CD14-positive monocyte (primary cell): ENCODE data around the gene RNF220. TPM values are rescaled to one million over a fixed set of nuclear protein-coding genes. Genes with fewer than 3 reads are reported as not detected.

Source experiments
- DNase-seq, 3 donors: peaks; one replicate each; pipeline ENCODE4 v3.0.0-alpha.2; 2011 to 2022
- H2AFZ ChIP-seq: 2 replicates; pipeline ENCODE4 v1.6.0; 2012; ENCODE audit warnings: mild to moderate bottlenecking, low read depth, low read length, inconsistent platforms; ENCODE audit not compliant: insufficient read depth, poor library complexity, severe bottlenecking
- H3K27ac ChIP-seq, 2 donors: 1 replicate in 1 of 2; 2 replicates in 1 of 2; pipeline ENCODE4 v1.5.1; 2012 to 2013; ENCODE audit warnings: low read length in 2 of 2, control low read depth in 1 of 2, inconsistent platforms in 1 of 2, low read depth in 1 of 2, mild to moderate bottlenecking in 1 of 2
- H3K27me3 ChIP-seq, 2 donors: one replicate each; pipeline versions ENCODE4 v1.6.0 to v1.6.1; 2011 to 2013; ENCODE audit warnings: low read length in 2 of 2; ENCODE audit not compliant: control insufficient read depth in 2 of 2, insufficient read depth in 2 of 2
- H3K36me3 ChIP-seq, 2 donors: replicated peaks in 1 of 2; 1 replicate in 1 of 2; 2 replicates in 1 of 2; pipeline versions ENCODE4 v1.5.1 to v1.6.1; 2012 to 2013; ENCODE audit warnings: low read length in 2 of 2, control low read depth in 1 of 2, inconsistent platforms in 1 of 2, mild to moderate bottlenecking in 1 of 2; ENCODE audit not compliant: insufficient read depth in 2 of 2, control insufficient read depth in 1 of 2
- H3K4me1 ChIP-seq, 2 donors: 1 replicate in 1 of 2; 2 replicates in 1 of 2; pipeline versions ENCODE4 v1.5.1 to v1.6.1; 2012 to 2013; ENCODE audit warnings: low read length in 2 of 2, control low read depth in 1 of 2, inconsistent platforms in 1 of 2, mild to moderate bottlenecking in 1 of 2, moderate library complexity in 1 of 2; ENCODE audit not compliant: insufficient read depth in 2 of 2, control insufficient read depth in 1 of 2
- H3K4me2 ChIP-seq: replicated peaks from 2 replicates; pipeline ENCODE3; 2012; ENCODE audit warnings: low read length, moderate library complexity, mild to moderate bottlenecking; ENCODE audit not compliant: poor library complexity, severe bottlenecking; ENCODE audit errors: extremely low read depth
- H3K4me3 ChIP-seq, 3 experiments: fragments of 200-600 bp in 1 of 3; sonication (generic) in 1 of 3; replicated peaks in 1 of 3; 1 replicate in 2 of 3; 2 replicates in 1 of 3; pipeline ENCODE4 v1.5.1; 2011 to 2013; ENCODE audit warnings: low read length in 3 of 3, mild to moderate bottlenecking in 3 of 3, control low read depth in 2 of 3, low read depth in 2 of 3, inconsistent platforms in 1 of 3, moderate library complexity in 1 of 3
- H3K79me2 ChIP-seq: 2 replicates; pipeline ENCODE4 v1.6.0; 2012; ENCODE audit warnings: mild to moderate bottlenecking, control low read depth, inconsistent platforms, low read length, moderate library complexity; ENCODE audit not compliant: insufficient read depth
- H3K9ac ChIP-seq: 2 replicates; pipeline ENCODE4 v1.6.0; 2017; ENCODE audit warnings: low read length, mild to moderate bottlenecking; ENCODE audit not compliant: insufficient read depth, poor library complexity, severe bottlenecking
- H3K9me3 ChIP-seq, 2 donors: replicated peaks in 1 of 2; 1 replicate in 1 of 2; 2 replicates in 1 of 2; pipeline versions ENCODE4 v1.5.1 to v1.6.1; 2012 to 2013; ENCODE audit warnings: low read length in 2 of 2, control low read depth in 1 of 2; ENCODE audit not compliant: control insufficient read depth in 1 of 2, insufficient read depth in 1 of 2
- H4K20me1 ChIP-seq: 2 replicates; pipeline ENCODE4 v1.6.0; 2012; ENCODE audit warnings: mild to moderate bottlenecking, low read length, control low read depth, moderate library complexity; ENCODE audit not compliant: insufficient read depth
- H3K27ac Mint-ChIP-seq, 7 donors: one replicate each; pipeline ENCODE4 v1.8.0; 2020; ENCODE audit warnings: mild to moderate bottlenecking in 7 of 7, mixed read lengths in 7 of 7, moderate library complexity in 6 of 7, inconsistent platforms in 2 of 7
- H3K27me3 Mint-ChIP-seq, 3 donors: one replicate each; pipeline ENCODE4 v1.8.0; 2021 to 2022; ENCODE audit warnings: low read depth in 3 of 3, mild to moderate bottlenecking in 3 of 3, mixed read lengths in 3 of 3, moderate library complexity in 3 of 3, inconsistent platforms in 1 of 3
- H3K36me3 Mint-ChIP-seq, 2 donors: one replicate each; pipeline ENCODE4 v1.8.0; 2020; ENCODE audit warnings: mixed read lengths in 2 of 2, inconsistent platforms in 1 of 2, mild to moderate bottlenecking in 1 of 2
- H3K4me1 Mint-ChIP-seq: one replicate; pipeline ENCODE4 v1.8.0; 2020; ENCODE audit warnings: mild to moderate bottlenecking, mixed read lengths
- H3K4me3 Mint-ChIP-seq, 2 donors: one replicate each; pipeline ENCODE4 v1.8.0; 2020; ENCODE audit warnings: mild to moderate bottlenecking in 2 of 2, mixed read lengths in 2 of 2, moderate library complexity in 1 of 2
- H3K9me3 Mint-ChIP-seq, 7 donors: one replicate each; pipeline ENCODE4 v1.8.0; 2020 to 2022; ENCODE audit warnings: mixed read lengths in 7 of 7, mild to moderate bottlenecking in 6 of 7, moderate library complexity in 6 of 7, inconsistent platforms in 2 of 7
- WGBS: methylation state at CpG from one replicate; pipeline ENCODE4 v1.1.5; 2013; ENCODE audit warnings: missing lambda C conversion rate; ENCODE audit not compliant: insufficient coverage; 5-methylcytosine and 5-hydroxymethylcytosine counted together
- intact Hi-C, 2 donors: fragments of 100-400 bp; cut with micrococcal nuclease; formaldehyde crosslinking; loops; one replicate each; pipeline versions ENCODE4 v1.15.0 to v1.15.1; 2023
- polyA plus RNA-seq, 3 donors: library from polyadenylated mRNA; depleted of rRNA in 1 of 3; unstranded in 2 of 3; stranded (reverse) in 1 of 3; fragments of 300-500 nt in 2 of 3; fragments of >200 nt in 1 of 3; fragmentation: Illumina TruSeq in 2 of 3; gene quantifications; 1 replicate in 2 of 3; 2 replicates in 1 of 3; pipeline ENCODE4 v1.2.3, GENCODE V29; 2012 to 2021
- TF ChIP-seq, protein P1 (sequence below): fragments of 200-600 bp; IDR thresholded peaks from one replicate; pipeline ENCODE4 v1.8.0; 2022; ENCODE audit warnings: antibody characterized with exemption, mild to moderate bottlenecking

The RNF220 gene
- polyA plus RNA-seq, 3 donors = 39.4 to 133 (median 49.4) TPM

- no peak overlapping the region for H3K4me2 ChIP-seq
- Mint-ChIP-seq H3K27ac (peak overlapping the region in 1 of 7 donors; percentile 2), H3K4me1 (peaks cover 2% of the 10 kb centered on the region), H3K4me3 (no peak overlapping the region), H3K36me3 (no peaks in the 10 kb centered on the region), H3K9me3 (no peaks in the 10 kb centered on the region), H3K27me3 (peaks cover 2 to 5% (median 4%) of the 10 kb centered on the region in 3 donors)
- H4K20me1 ChIP-seq = no peaks in the 10 kb centered on the region
- no peaks in the 10 kb centered on the region for H3K27me3 ChIP-seq
- no peak overlapping the region for H3K27ac ChIP-seq
- H3K4me3 ChIP-seq = no peak overlapping the region
- intact Hi-C loops = no loop called here
- H3K9me3 ChIP-seq = no peaks in the 10 kb centered on the region
- no peaks in the 10 kb centered on the region for H3K4me1 ChIP-seq
- no peaks in the 10 kb centered on the region for H3K36me3 ChIP-seq
- TF ChIP-seq, protein P1, sequence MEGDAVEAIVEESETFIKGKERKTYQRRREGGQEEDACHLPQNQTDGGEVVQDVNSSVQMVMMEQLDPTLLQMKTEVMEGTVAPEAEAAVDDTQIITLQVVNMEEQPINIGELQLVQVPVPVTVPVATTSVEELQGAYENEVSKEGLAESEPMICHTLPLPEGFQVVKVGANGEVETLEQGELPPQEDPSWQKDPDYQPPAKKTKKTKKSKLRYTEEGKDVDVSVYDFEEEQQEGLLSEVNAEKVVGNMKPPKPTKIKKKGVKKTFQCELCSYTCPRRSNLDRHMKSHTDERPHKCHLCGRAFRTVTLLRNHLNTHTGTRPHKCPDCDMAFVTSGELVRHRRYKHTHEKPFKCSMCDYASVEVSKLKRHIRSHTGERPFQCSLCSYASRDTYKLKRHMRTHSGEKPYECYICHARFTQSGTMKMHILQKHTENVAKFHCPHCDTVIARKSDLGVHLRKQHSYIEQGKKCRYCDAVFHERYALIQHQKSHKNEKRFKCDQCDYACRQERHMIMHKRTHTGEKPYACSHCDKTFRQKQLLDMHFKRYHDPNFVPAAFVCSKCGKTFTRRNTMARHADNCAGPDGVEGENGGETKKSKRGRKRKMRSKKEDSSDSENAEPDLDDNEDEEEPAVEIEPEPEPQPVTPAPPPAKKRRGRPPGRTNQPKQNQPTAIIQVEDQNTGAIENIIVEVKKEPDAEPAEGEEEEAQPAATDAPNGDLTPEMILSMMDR = no peak
- 89% methylated on average over 7 of the region's 7 CpGs for WGBS
- peak in 2 of 3 donors; percentile 7 to 18 for DNase-seq
- H3K79me2 ChIP-seq = no peaks in the 10 kb centered on the region
- no peak overlapping the region for H2AFZ ChIP-seq
- H3K9ac ChIP-seq = no peak overlapping the region
Measured at GRCh38 chr1:44366371-44366975, 38.6 kb upstream of the RNF220 start.

DNA sequence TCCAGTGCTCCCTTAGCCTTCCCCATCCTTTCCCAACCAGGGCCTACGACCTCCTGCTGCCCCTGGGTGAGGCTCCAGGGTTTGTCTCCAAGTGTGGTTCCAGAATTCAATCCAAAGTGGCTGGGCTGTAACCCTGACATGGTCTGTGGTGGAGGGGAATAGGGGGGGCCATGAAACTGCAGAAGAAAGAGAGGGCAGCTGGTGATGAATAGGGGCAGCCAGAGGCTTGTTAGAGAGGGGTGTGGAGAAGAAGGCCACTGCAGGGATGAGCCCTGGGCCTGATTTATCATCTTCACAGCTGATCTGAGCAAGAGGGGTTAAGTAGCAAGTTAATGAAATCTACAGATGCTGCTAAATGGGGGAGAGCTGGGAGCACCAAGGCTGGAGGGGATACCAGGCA is 37.1 kb upstream of the RNF220 start:
- Mint-ChIP-seq H3K36me3 (no peaks in the 10 kb centered on the region), H3K9me3 (no peaks in the 10 kb centered on the region), H3K27me3 (peaks cover 0 to 2% (median 2%) of the 10 kb centered on the region in 3 donors), H3K27ac (no peak overlapping the region), H3K4me1 (peaks cover 2% of the 10 kb centered on the region), H3K4me3 (no peak overlapping the region)
- no peak for DNase-seq
- no CpG with 5 or more reads among the region's 1 CpG for WGBS
- intact Hi-C loops = no loop called here
- TF ChIP-seq, protein P1 = no peak
- H3K4me3 ChIP-seq = no peak overlapping the region
- H4K20me1 ChIP-seq = no peaks in the 10 kb centered on the region
- no peaks in the 10 kb centered on the region for H3K27me3 ChIP-seq
- no peak overlapping the region for H3K4me2 ChIP-seq
- H3K9ac ChIP-seq = no peak overlapping the region
- H3K27ac ChIP-seq = no peak overlapping the region
- no peaks in the 10 kb centered on the region for H3K79me2 ChIP-seq
- H3K9me3 ChIP-seq = no peaks in the 10 kb centered on the region
- no peak overlapping the region for H2AFZ ChIP-seq
- H3K4me1 ChIP-seq = no peaks in the 10 kb centered on the region
- H3K36me3 ChIP-seq = no peaks in the 10 kb centered on the region
